ENCODE measurements around the gene PTP4A2.

Gene PTP4A2

GRCh38 chr1:31936278-31936980 is 1.7 kb downstream of the PTP4A2 start:
- no peaks in the 10 kb centered on the region for H3K27me3 ChIP-seq (ENCODE audit: insufficient read depth, insufficient read length)

DNA sequence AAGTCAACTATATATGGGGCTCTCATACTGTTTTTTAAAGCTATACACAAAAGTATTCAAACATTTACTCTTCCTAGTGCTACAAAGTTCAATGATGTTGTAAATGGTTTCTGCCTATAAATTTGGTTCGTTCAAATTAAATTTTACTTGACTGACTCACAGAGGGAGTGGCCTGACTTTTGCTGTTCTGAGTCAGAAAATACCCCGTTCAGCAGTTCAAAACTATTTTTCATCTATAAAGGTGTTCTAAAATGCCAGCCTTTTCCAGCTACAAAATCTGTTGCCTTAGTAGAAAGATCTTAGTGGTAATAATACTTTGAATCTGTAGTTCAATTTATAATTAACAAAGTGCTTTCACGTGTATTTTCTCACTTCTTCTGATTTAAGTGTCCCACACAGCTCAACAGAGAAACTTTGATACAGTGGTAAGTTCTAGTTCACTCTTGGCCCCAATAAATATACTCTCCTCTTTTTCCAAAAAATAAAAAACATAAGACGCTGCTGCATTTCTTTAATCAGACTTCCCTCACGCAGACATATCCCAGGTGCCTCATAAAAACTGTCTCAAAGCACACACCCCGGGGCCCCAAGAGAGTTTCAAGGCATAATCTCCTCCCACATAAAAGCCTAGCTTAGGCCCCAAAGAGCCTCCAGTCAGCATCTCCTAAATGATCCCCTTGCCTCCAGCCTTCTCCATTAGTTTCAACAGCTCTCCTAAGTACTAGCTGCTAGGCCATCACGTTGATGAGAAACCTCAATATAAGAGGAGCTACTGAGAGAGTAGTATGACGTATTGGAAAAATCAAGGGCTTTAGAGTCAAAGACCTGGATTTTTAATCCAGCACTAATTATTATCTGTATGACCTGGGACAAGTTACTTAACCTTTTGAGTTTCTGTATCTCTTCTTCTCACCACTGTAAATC is 3.2 kb downstream of the PTP4A2 start:
- DNase-seq (ENCODE audit: low read depth, low spot score) = no peak
- Histone ChIP-seq H3K4me3 (ENCODE audit: insufficient read length, low read depth) (no peak overlapping the region), H3K9me3 (ENCODE audit: insufficient read depth, low read length) (no peaks in the 10 kb centered on the region), H3K36me3 (ENCODE audit: insufficient read depth, insufficient read length, low read length) (peaks cover 17% of the 10 kb centered on the region), H3K27me3 (ENCODE audit: insufficient read depth, insufficient read length) (no peaks in the 10 kb centered on the region), H3K4me1 (ENCODE audit: insufficient read depth, insufficient read length) (peaks cover 7% of the 10 kb centered on the region), H3K9ac (ENCODE audit: insufficient read length, low read depth) (no peak overlapping the region)
- no peak for TF ChIP-seq YY1 (IDR thresholded peaks at IDR 0.05; ENCODE audit: insufficient read depth, insufficient read length)
- no peak for TF ChIP-seq ZNF274 (IDR thresholded peaks at IDR 0.05; ENCODE audit: low read depth, low read length)
- TF ChIP-seq SUZ12 (IDR thresholded peaks at IDR 0.05; ENCODE audit: extremely low read depth, insufficient read depth, insufficient read length) = no peak

More at GRCh38 chr1:31936278-31936980, 1.7 kb downstream of the PTP4A2 start:
- Histone ChIP-seq H3K9me3 (ENCODE audit: insufficient read depth, low read length) (no peaks in the 10 kb centered on the region), H3K36me3 (ENCODE audit: insufficient read depth, insufficient read length, low read length) (peaks cover 7% of the 10 kb centered on the region), H3K4me1 (ENCODE audit: insufficient read depth, insufficient read length) (peaks cover 8% of the 10 kb centered on the region), H3K4me3 (ENCODE audit: insufficient read length, low read depth) (peak overlapping the region; percentile 98), H3K9ac (ENCODE audit: insufficient read length, low read depth) (peak overlapping the region; percentile 90)
- DNase-seq (ENCODE audit: low read depth, low spot score) = no peak
- no peak for TF ChIP-seq YY1 (IDR thresholded peaks at IDR 0.05; ENCODE audit: insufficient read depth, insufficient read length)
- no peak for TF ChIP-seq SUZ12 (IDR thresholded peaks at IDR 0.05; ENCODE audit: extremely low read depth, insufficient read depth, insufficient read length)
- no peak for TF ChIP-seq ZNF274 (IDR thresholded peaks at IDR 0.05; ENCODE audit: low read depth, low read length)

DNA sequence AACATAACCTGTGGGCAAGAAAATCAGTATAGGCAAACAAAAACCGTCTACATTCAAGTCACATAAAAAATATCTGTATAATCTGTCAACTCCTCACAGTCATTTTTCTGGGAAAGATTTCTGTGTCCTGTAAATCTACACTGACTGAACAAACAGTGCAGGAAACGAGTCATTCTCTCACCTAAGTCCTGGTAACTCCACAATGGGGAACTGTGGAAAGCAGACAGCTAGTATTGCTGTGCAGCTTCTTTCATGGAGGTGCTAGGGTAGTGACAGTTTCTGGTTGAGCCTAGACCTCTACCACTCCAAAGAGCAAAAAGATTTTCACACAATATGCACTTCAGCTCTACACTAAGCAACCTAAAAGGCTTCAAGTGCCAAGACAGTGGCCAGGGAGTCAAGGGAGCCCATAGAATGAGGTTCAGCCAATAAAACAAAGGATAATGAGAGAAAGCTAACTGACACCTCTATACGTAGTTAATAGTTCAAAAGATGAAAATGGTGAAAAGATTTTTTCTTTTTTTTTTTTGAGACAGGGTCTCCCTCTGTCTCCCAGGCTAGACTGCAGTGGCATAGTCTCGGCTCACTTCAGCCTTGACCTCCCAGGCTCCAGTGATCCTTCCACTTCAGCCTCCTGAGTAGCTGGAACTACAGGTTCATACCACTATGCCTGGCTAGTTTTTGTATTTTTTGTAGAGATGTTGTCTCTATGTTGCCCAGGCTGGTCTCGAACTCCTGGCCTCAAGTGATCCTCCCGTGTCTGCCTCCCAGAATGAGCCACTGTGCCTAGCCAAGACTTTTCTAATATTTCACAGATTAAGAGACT is 5.5 kb downstream of the PTP4A2 start:
- no peaks in the 10 kb centered on the region for H3K4me1 ChIP-seq (ENCODE audit: insufficient read depth, insufficient read length)
- H3K9ac ChIP-seq (ENCODE audit: insufficient read length, low read depth) = no peak overlapping the region
- H3K4me3 ChIP-seq (ENCODE audit: insufficient read length, low read depth) = no peak overlapping the region
- no peaks in the 10 kb centered on the region for H3K27me3 ChIP-seq (ENCODE audit: insufficient read depth, insufficient read length)
- no peak for TF ChIP-seq YY1 (IDR thresholded peaks at IDR 0.05; ENCODE audit: insufficient read depth, insufficient read length)
- TF ChIP-seq SUZ12 (IDR thresholded peaks at IDR 0.05; ENCODE audit: extremely low read depth, insufficient read depth, insufficient read length) = no peak
- TF ChIP-seq ZNF274 (IDR thresholded peaks at IDR 0.05; ENCODE audit: low read depth, low read length) = no peak
- DNase-seq (ENCODE audit: low read depth, low spot score) = no peak
- H3K36me3 ChIP-seq (ENCODE audit: insufficient read depth, insufficient read length, low read length) = peaks cover 23% of the 10 kb centered on the region
- no peaks in the 10 kb centered on the region for H3K9me3 ChIP-seq (ENCODE audit: insufficient read depth, low read length)

- H3K4me1 ChIP-seq (ENCODE audit: insufficient read depth, insufficient read length) = no peaks in the 10 kb centered on the region
- H3K4me3 ChIP-seq (ENCODE audit: insufficient read length, low read depth) = no peak overlapping the region
- H3K9me3 ChIP-seq (ENCODE audit: insufficient read depth, low read length) = no peaks in the 10 kb centered on the region
- H3K27me3 ChIP-seq (ENCODE audit: insufficient read depth, insufficient read length) = no peaks in the 10 kb centered on the region
- TF ChIP-seq ZNF274 (IDR thresholded peaks at IDR 0.05; ENCODE audit: low read depth, low read length) (no peak), SUZ12 (IDR thresholded peaks at IDR 0.05; ENCODE audit: extremely low read depth, insufficient read depth, insufficient read length) (no peak), YY1 (IDR thresholded peaks at IDR 0.05; ENCODE audit: insufficient read depth, insufficient read length) (no peak)
- DNase-seq (ENCODE audit: low read depth, low spot score) = no peak
- no peak overlapping the region for H3K9ac ChIP-seq (ENCODE audit: insufficient read length, low read depth)
- peaks cover 23% of the 10 kb centered on the region for H3K36me3 ChIP-seq (ENCODE audit: insufficient read depth, insufficient read length, low read length)
Measured at GRCh38 chr1:31931593-31932225, 6.5 kb downstream of the PTP4A2 start.

GRCh38 chr1:31930836-31931592 is 7.2 kb downstream of the PTP4A2 start:
- Histone ChIP-seq H3K4me3 (ENCODE audit: insufficient read length, low read depth) (no peak overlapping the region), H3K9ac (ENCODE audit: insufficient read length, low read depth) (no peak overlapping the region), H3K27me3 (ENCODE audit: insufficient read depth, insufficient read length) (no peaks in the 10 kb centered on the region), H3K4me1 (ENCODE audit: insufficient read depth, insufficient read length) (no peaks in the 10 kb centered on the region), H3K9me3 (ENCODE audit: insufficient read depth, low read length) (no peaks in the 10 kb centered on the region), H3K36me3 (ENCODE audit: insufficient read depth, insufficient read length, low read length) (peaks cover 22% of the 10 kb centered on the region)
- TF ChIP-seq SUZ12 (IDR thresholded peaks at IDR 0.05; ENCODE audit: extremely low read depth, insufficient read depth, insufficient read length) (no peak), ZNF274 (IDR thresholded peaks at IDR 0.05; ENCODE audit: low read depth, low read length) (no peak), YY1 (IDR thresholded peaks at IDR 0.05; ENCODE audit: insufficient read depth, insufficient read length) (no peak)
- DNase-seq (ENCODE audit: low read depth, low spot score) = no peak

GRCh38 chr1:31927661-31927980 is 10.5 kb downstream of the PTP4A2 start:
- H3K4me3 ChIP-seq (ENCODE audit: insufficient read length, low read depth) = no peak overlapping the region
- no peak for DNase-seq (ENCODE audit: low read depth, low spot score)
- no peak overlapping the region for H3K9ac ChIP-seq (ENCODE audit: insufficient read length, low read depth)
- H3K36me3 ChIP-seq (ENCODE audit: insufficient read depth, insufficient read length, low read length) = peaks cover 16% of the 10 kb centered on the region
- H3K9me3 ChIP-seq (ENCODE audit: insufficient read depth, low read length) = no peaks in the 10 kb centered on the region
- no peaks in the 10 kb centered on the region for H3K27me3 ChIP-seq (ENCODE audit: insufficient read depth, insufficient read length)
- TF ChIP-seq YY1 (IDR thresholded peaks at IDR 0.05; ENCODE audit: insufficient read depth, insufficient read length) (no peak), ZNF274 (IDR thresholded peaks at IDR 0.05; ENCODE audit: low read depth, low read length) (no peak), SUZ12 (IDR thresholded peaks at IDR 0.05; ENCODE audit: extremely low read depth, insufficient read depth, insufficient read length) (no peak)
- H3K4me1 ChIP-seq (ENCODE audit: insufficient read depth, insufficient read length) = no peaks in the 10 kb centered on the region

All from NT2/D1 (cell line).